Measurements from ENCODE around the gene DCTN2. TPM values are rescaled to one million over a fixed set of nuclear protein-coding genes. Genes with fewer than 3 reads are reported as not detected.

DCTN2 gene
- total RNA-seq, 1 donor from 2014 or later, result 83.5 TPM

- DNase-seq (ENCODE audit: low spot score), result no peak
- Mint-ChIP-seq H3K27me3 (ENCODE audit: insufficient read depth) (no peaks in the 10 kb centered on the region), H3K4me1 (ENCODE audit: low read depth) (peaks cover 31% of the 10 kb centered on the region), H3K4me3 (no peak overlapping the region), H3K36me3 (ENCODE audit: low read depth) (peaks cover 23% of the 10 kb centered on the region), H3K9me3 (no peaks in the 10 kb centered on the region), H3K27ac (no peak overlapping the region)
- intact Hi-C loops (cut with micrococcal nuclease), result no loop called here
Observed at GRCh38 chr12:57541717-57542116, 5.3 kb downstream of the DCTN2 start.

- H3K36me3 Mint-ChIP-seq (ENCODE audit: low read depth), result peaks cover 21% of the 10 kb centered on the region
Observed at GRCh38 chr12:57541001-57541400, 6.0 kb downstream of the DCTN2 start.

GRCh38 chr12:57539134-57539768 lies 7.7 kb downstream of the DCTN2 start:
- DNase-seq (ENCODE audit: low spot score), result no peak
- Mint-ChIP-seq H3K4me1 (ENCODE audit: low read depth) (peaks cover 14% of the 10 kb centered on the region), H3K4me3 (no peak overlapping the region), H3K36me3 (ENCODE audit: low read depth) (peaks cover 25% of the 10 kb centered on the region), H3K27me3 (ENCODE audit: insufficient read depth) (no peaks in the 10 kb centered on the region), H3K9me3 (no peaks in the 10 kb centered on the region), H3K27ac (no peak overlapping the region)
- intact Hi-C loops (cut with micrococcal nuclease), result no loop called here

More at GRCh38 chr12:57541001-57541400, 6.0 kb downstream of the DCTN2 start:
- H3K4me1 Mint-ChIP-seq (ENCODE audit: low read depth), result peaks cover 28% of the 10 kb centered on the region
- no peaks in the 10 kb centered on the region for H3K9me3 Mint-ChIP-seq
- no peaks in the 10 kb centered on the region for H3K27me3 Mint-ChIP-seq (ENCODE audit: insufficient read depth)
- intact Hi-C loops (cut with micrococcal nuclease), result no loop called here
- no peak for DNase-seq (ENCODE audit: low spot score)
- H3K27ac Mint-ChIP-seq, result no peak overlapping the region
- H3K4me3 Mint-ChIP-seq, result no peak overlapping the region

GRCh38 chr12:57536597-57536942 lies 10.4 kb downstream of the DCTN2 start:
- H3K36me3 Mint-ChIP-seq (ENCODE audit: low read depth), result peaks cover 37% of the 10 kb centered on the region
- H3K27me3 Mint-ChIP-seq (ENCODE audit: insufficient read depth), result no peaks in the 10 kb centered on the region
- peak overlapping the region; percentile 24 for H3K27ac Mint-ChIP-seq
- H3K4me3 Mint-ChIP-seq, result no peak overlapping the region
- intact Hi-C loops (cut with micrococcal nuclease), result no loop called here
- H3K4me1 Mint-ChIP-seq (ENCODE audit: low read depth), result peaks cover 5% of the 10 kb centered on the region
- no peaks in the 10 kb centered on the region for H3K9me3 Mint-ChIP-seq
- no peak for DNase-seq (ENCODE audit: low spot score)

- intact Hi-C loops (cut with micrococcal nuclease), result no loop called here
- Mint-ChIP-seq H3K9me3 (no peaks in the 10 kb centered on the region), H3K27ac (no peak overlapping the region), H3K4me3 (no peak overlapping the region), H3K36me3 (ENCODE audit: low read depth) (peaks cover 37% of the 10 kb centered on the region), H3K4me1 (ENCODE audit: low read depth) (peaks cover 5% of the 10 kb centered on the region), H3K27me3 (ENCODE audit: insufficient read depth) (no peaks in the 10 kb centered on the region)
- DNase-seq (ENCODE audit: low spot score), result no peak
Observed at GRCh38 chr12:57535764-57536596, 11.0 kb downstream of the DCTN2 start.

GRCh38 chr12:57534991-57535543 lies 11.9 kb downstream of the DCTN2 start:
- peaks cover 35% of the 10 kb centered on the region for H3K36me3 Mint-ChIP-seq (ENCODE audit: low read depth)

GRCh38 chr12:57534250-57534649 lies 12.7 kb downstream of the DCTN2 start:
- Mint-ChIP-seq H3K27ac (no peak overlapping the region), H3K4me3 (no peak overlapping the region), H3K27me3 (ENCODE audit: insufficient read depth) (no peaks in the 10 kb centered on the region), H3K9me3 (no peaks in the 10 kb centered on the region), H3K4me1 (ENCODE audit: low read depth) (peaks cover 5% of the 10 kb centered on the region), H3K36me3 (ENCODE audit: low read depth) (peaks cover 37% of the 10 kb centered on the region)
- intact Hi-C loops (cut with micrococcal nuclease), result no loop called here
- DNase-seq (ENCODE audit: low spot score), result no peak

More at GRCh38 chr12:57534991-57535543, 11.9 kb downstream of the DCTN2 start:
- Mint-ChIP-seq H3K27ac (no peak overlapping the region), H3K9me3 (no peaks in the 10 kb centered on the region), H3K4me1 (ENCODE audit: low read depth) (peaks cover 5% of the 10 kb centered on the region), H3K4me3 (no peak overlapping the region), H3K27me3 (ENCODE audit: insufficient read depth) (no peaks in the 10 kb centered on the region)
- DNase-seq (ENCODE audit: low spot score), result no peak
- intact Hi-C loops (cut with micrococcal nuclease), result no loop called here

GRCh38 chr12:57533108-57533507 lies 13.9 kb downstream of the DCTN2 start:
- no peaks in the 10 kb centered on the region for H3K27me3 Mint-ChIP-seq (ENCODE audit: insufficient read depth)
- intact Hi-C loops (cut with micrococcal nuclease), result no loop called here
- DNase-seq (ENCODE audit: low spot score), result no peak
- no peak overlapping the region for H3K27ac Mint-ChIP-seq
- H3K4me1 Mint-ChIP-seq (ENCODE audit: low read depth), result peaks cover 2% of the 10 kb centered on the region
- H3K4me3 Mint-ChIP-seq, result no peak overlapping the region
- H3K9me3 Mint-ChIP-seq, result no peaks in the 10 kb centered on the region
- H3K36me3 Mint-ChIP-seq (ENCODE audit: low read depth), result peaks cover 41% of the 10 kb centered on the region

GRCh38 chr12:57531836-57532235 lies 15.2 kb downstream of the DCTN2 start:
- peaks cover 45% of the 10 kb centered on the region for H3K36me3 Mint-ChIP-seq (ENCODE audit: low read depth)
- no peak overlapping the region for H3K4me3 Mint-ChIP-seq
- intact Hi-C loops (cut with micrococcal nuclease), result no loop called here
- no peaks in the 10 kb centered on the region for H3K9me3 Mint-ChIP-seq
- DNase-seq (ENCODE audit: low spot score), result no peak
- H3K27me3 Mint-ChIP-seq (ENCODE audit: insufficient read depth), result no peaks in the 10 kb centered on the region
- H3K4me1 Mint-ChIP-seq (ENCODE audit: low read depth), result no peaks in the 10 kb centered on the region
- no peak overlapping the region for H3K27ac Mint-ChIP-seq

GRCh38 chr12:57530396-57531142 lies 16.4 kb downstream of the DCTN2 start:
- intact Hi-C loops (cut with micrococcal nuclease), result no loop called here
- H3K36me3 Mint-ChIP-seq (ENCODE audit: low read depth), result peaks cover 48% of the 10 kb centered on the region

GRCh38 chr12:57529831-57530230 lies 17.2 kb downstream of the DCTN2 start:
- Mint-ChIP-seq H3K27ac (no peak overlapping the region), H3K9me3 (no peaks in the 10 kb centered on the region), H3K4me1 (ENCODE audit: low read depth) (no peaks in the 10 kb centered on the region), H3K27me3 (ENCODE audit: insufficient read depth) (no peaks in the 10 kb centered on the region), H3K36me3 (ENCODE audit: low read depth) (peaks cover 44% of the 10 kb centered on the region), H3K4me3 (no peak overlapping the region)
- no peak for DNase-seq (ENCODE audit: low spot score)
- intact Hi-C loops (cut with micrococcal nuclease), result no loop called here

More at GRCh38 chr12:57530396-57531142, 16.4 kb downstream of the DCTN2 start:
- H3K27me3 Mint-ChIP-seq (ENCODE audit: insufficient read depth), result no peaks in the 10 kb centered on the region
- no peaks in the 10 kb centered on the region for H3K4me1 Mint-ChIP-seq (ENCODE audit: low read depth)
- no peak for DNase-seq (ENCODE audit: low spot score)
- no peak overlapping the region for H3K27ac Mint-ChIP-seq
- H3K4me3 Mint-ChIP-seq, result no peak overlapping the region
- H3K9me3 Mint-ChIP-seq, result no peaks in the 10 kb centered on the region

GRCh38 chr12:57528831-57529555 lies 18.0 kb downstream of the DCTN2 start:
- Mint-ChIP-seq H3K27me3 (ENCODE audit: insufficient read depth) (no peaks in the 10 kb centered on the region), H3K9me3 (no peaks in the 10 kb centered on the region), H3K27ac (no peak overlapping the region), H3K36me3 (ENCODE audit: low read depth) (peaks cover 43% of the 10 kb centered on the region), H3K4me1 (ENCODE audit: low read depth) (peaks cover 7% of the 10 kb centered on the region), H3K4me3 (no peak overlapping the region)
- intact Hi-C loops (cut with micrococcal nuclease), result no loop called here
- DNase-seq (ENCODE audit: low spot score), result no peak
